IMR-90 (cell line): Measurements from ENCODE around the gene MICAL2. TPM values are rescaled to one million over a fixed set of nuclear protein-coding genes. Genes with fewer than 3 reads are reported as not detected.

Source experiments
- ATAC-seq: fragments of 200-7000 bp; cut with Tn5 transposase; 2 replicates; pipeline ENCODE4 v1.9.1; 2020; ENCODE audit warnings: low read depth, mild to moderate bottlenecking, moderate library complexity
- BruUV-seq: library from RNA; stranded (reverse); fragments of 400-500 nt; replicated peaks from 2 replicates; lab custom pipeline; 2021; lab: Mats Ljungman, UMichigan
- CTCF ChIA-PET: fragments of 300-600 bp; formaldehyde crosslinking; extraction: SDS; loops from one replicate; lab custom pipeline; 2021; ENCODE audit warnings: antibody characterized with exemption; lab: Yijun Ruan, JAX
- POLR2A ChIA-PET: fragments of 300-600 bp; sonication (Branson Sonifier 250); formaldehyde crosslinking; loops from one replicate; lab custom pipeline; 2022; ENCODE audit warnings: antibody characterized with exemption; ENCODE audit not compliant: unreplicated experiment; lab: Charles Lee
- DNase-seq: peaks from one replicate; pipeline ENCODE4 v3.0.0; 2013
- H2AFZ ChIP-seq: replicated peaks from 2 replicates; pipeline ENCODE3; 2013; ENCODE audit warnings: low read length, mild to moderate bottlenecking; ENCODE audit not compliant: poor library complexity
- H2AK5ac ChIP-seq: 2 replicates; pipeline ENCODE4 v1.6.1; 2013; ENCODE audit warnings: low read depth, low read length, inconsistent platforms
- H2AK9ac ChIP-seq: replicated peaks from 2 replicates; pipeline ENCODE3; 2013; ENCODE audit warnings: mild to moderate bottlenecking, low read depth, low read length, moderate library complexity; ENCODE audit not compliant: poor library complexity
- H2BK120ac ChIP-seq: 2 replicates; pipeline ENCODE4 v1.6.1; 2013; ENCODE audit warnings: low read depth, low read length, inconsistent platforms
- H2BK15ac ChIP-seq: 3 replicates; pipeline ENCODE4 v1.6.1; 2013; ENCODE audit warnings: low read depth, low read length, inconsistent platforms
- H2BK20ac ChIP-seq: 2 replicates; pipeline ENCODE4 v1.6.1; 2013; ENCODE audit warnings: low read depth, mild to moderate bottlenecking, inconsistent platforms, low read length, moderate library complexity
- H2BK5ac ChIP-seq: 2 replicates; pipeline ENCODE4 v1.6.1; 2013; ENCODE audit warnings: mild to moderate bottlenecking, low read depth, low read length, inconsistent platforms; ENCODE audit not compliant: poor library complexity, severe bottlenecking
- H3K14ac ChIP-seq: replicated peaks from 2 replicates; pipeline ENCODE4 v1.6.1; 2013; ENCODE audit warnings: low read depth, low read length, inconsistent platforms
- H3K18ac ChIP-seq: 2 replicates; pipeline ENCODE4 v1.6.1; 2013; ENCODE audit warnings: low read depth, low read length, control low read depth
- H3K23ac ChIP-seq: 2 replicates; pipeline ENCODE4 v1.6.1; 2013; ENCODE audit warnings: low read depth, low read length, inconsistent platforms
- H3K27ac ChIP-seq: 2 replicates; pipeline ENCODE4 v1.5.1; 2013; ENCODE audit warnings: mild to moderate bottlenecking, control low read depth, low read length; ENCODE audit not compliant: insufficient read depth
- H3K27me3 ChIP-seq: 2 replicates; pipeline ENCODE4 v1.6.1; 2013; ENCODE audit warnings: low read length; ENCODE audit not compliant: control insufficient read depth, insufficient read depth
- H3K36me3 ChIP-seq: 2 replicates; pipeline ENCODE4 v1.6.1; 2013; ENCODE audit warnings: low read length, mixed read lengths; ENCODE audit not compliant: control insufficient read depth, insufficient read depth
- H3K4ac ChIP-seq: 2 replicates; pipeline ENCODE4 v1.6.1; 2013; ENCODE audit warnings: low read depth, low read length, inconsistent platforms
- H3K4me1 ChIP-seq: 2 replicates; pipeline ENCODE4 v1.6.1; 2013; ENCODE audit warnings: low read length, mixed read lengths; ENCODE audit not compliant: control insufficient read depth, insufficient read depth
- H3K4me2 ChIP-seq: 2 replicates; pipeline ENCODE4 v1.6.1; 2013; ENCODE audit warnings: low read depth, mild to moderate bottlenecking, control low read depth, low read length, moderate library complexity
- H3K4me3 ChIP-seq: 2 replicates; pipeline ENCODE4 v1.5.1; 2013; ENCODE audit warnings: low read depth, mild to moderate bottlenecking, control low read depth, low read length, moderate library complexity; ENCODE audit not compliant: insufficient read depth
- H3K56ac ChIP-seq: 2 replicates; pipeline ENCODE4 v1.6.1; 2013; ENCODE audit warnings: low read length, inconsistent platforms; ENCODE audit not compliant: insufficient read depth; ENCODE audit errors: extremely low read depth
- H3K79me1 ChIP-seq, 2 experiments: 2 replicates each; pipeline ENCODE4 v1.6.1; 2013; ENCODE audit warnings: low read length in 2 of 2, inconsistent platforms in 1 of 2, low read depth in 1 of 2
- H3K9ac ChIP-seq: 2 replicates; pipeline ENCODE4 v1.6.1; 2013; ENCODE audit warnings: low read depth, low read length, control low read depth
- H3K9me1 ChIP-seq: 2 replicates; pipeline ENCODE4 v1.6.1; 2013; ENCODE audit warnings: low read length, inconsistent platforms; ENCODE audit not compliant: insufficient read depth
- H3K9me3 ChIP-seq: 2 replicates; pipeline ENCODE4 v1.6.1; 2013; ENCODE audit warnings: low read length; ENCODE audit not compliant: control insufficient read depth, insufficient read depth
- H4K20me1 ChIP-seq: 2 replicates; pipeline ENCODE4 v1.6.1; 2013; ENCODE audit warnings: low read length, inconsistent platforms; ENCODE audit not compliant: insufficient read depth
- H4K5ac ChIP-seq: 2 replicates; pipeline ENCODE4 v1.6.1; 2013; ENCODE audit warnings: mild to moderate bottlenecking, low read depth, low read length, control low read depth
- H4K8ac ChIP-seq, 2 experiments: 2 replicates each; pipeline ENCODE4 v1.6.1; 2013; ENCODE audit warnings: low read depth in 2 of 2, low read length in 2 of 2, control low read depth in 1 of 2, inconsistent platforms in 1 of 2
- H4K91ac ChIP-seq: 2 replicates; pipeline ENCODE4 v1.6.1; 2013; ENCODE audit warnings: low read depth, low read length, inconsistent platforms; ENCODE audit not compliant: insufficient read depth
- BHLHE40 ChIP-seq: fragments of 150-350 bp; IDR thresholded peaks from 2 replicates; pipeline ENCODE4 v1.6.1; 2016; ENCODE audit warnings: mild to moderate bottlenecking, low read depth, low read length
- CEBPB ChIP-seq: IDR thresholded peaks from 2 replicates; pipeline ENCODE4 v1.6.1; 2012; ENCODE audit warnings: low read depth, low read length, improper control_type of control experiment
- CHD1 ChIP-seq: IDR thresholded peaks from 2 replicates; pipeline ENCODE4 v1.6.1; 2012; ENCODE audit warnings: low read depth, low read length, improper control_type of control experiment
- MAFK ChIP-seq: IDR thresholded peaks from 2 replicates; pipeline ENCODE4 v1.6.1; 2012; ENCODE audit warnings: low read depth, low read length, improper control_type of control experiment
- MAZ ChIP-seq: IDR thresholded peaks from 2 replicates; pipeline ENCODE4 v1.6.1; 2012; ENCODE audit warnings: low read depth, mild to moderate bottlenecking, low read length, improper control_type of control experiment, moderate library complexity, borderline replicate concordance
- MXI1 ChIP-seq: IDR thresholded peaks from 2 replicates; pipeline ENCODE4 v1.6.1; 2012; ENCODE audit warnings: low read depth, mild to moderate bottlenecking, low read length, moderate library complexity, borderline replicate concordance
- NFE2L2 ChIP-seq: fragments of 150-350 bp; IDR thresholded peaks from 2 replicates; pipeline ENCODE4 v1.6.1; 2016; ENCODE audit warnings: low read depth, mild to moderate bottlenecking, low read length
- POLR2A ChIP-seq: IDR thresholded peaks from 2 replicates; pipeline ENCODE4 v1.6.1; 2012; ENCODE audit warnings: mild to moderate bottlenecking, low read depth, low read length
- RCOR1 ChIP-seq: IDR thresholded peaks from 2 replicates; pipeline ENCODE4 v1.6.1; 2012; ENCODE audit warnings: mild to moderate bottlenecking, low read length, improper control_type of control experiment; ENCODE audit not compliant: insufficient replicate concordance
- SMC3 ChIP-seq: fragments of 150-350 bp; IDR thresholded peaks from 2 replicates; pipeline ENCODE4 v1.6.1; 2016; ENCODE audit warnings: low read depth, mild to moderate bottlenecking, antibody characterized with exemption, low read length, moderate library complexity
- WGBS, 2 experiments: methylation state at CpG; one replicate each; pipeline versions ENCODE4 v1.1.5 to v1.1.7; 2013; ENCODE audit warnings: missing lambda C conversion rate in 2 of 2; ENCODE audit not compliant: insufficient read length in 1 of 2; ENCODE audit errors: extremely low coverage in 2 of 2; 5-methylcytosine and 5-hydroxymethylcytosine counted together
- dilution Hi-C: fragments of 300-500 bp; cut with HindIII; formaldehyde crosslinking; loops from one replicate; pipeline ENCODE4 v1.14.3; 2018; ENCODE audit warnings: low sequenced_read_pairs; ENCODE audit not compliant: unreplicated experiment
- in situ Hi-C: fragments of 300-500 bp; cut with MboI; formaldehyde crosslinking; loops from 3 replicates; pipeline ENCODE4 v1.14.3; 2019; ENCODE audit warnings: low sequenced_read_pairs, inconsistent platforms, mixed read lengths
- intact Hi-C: fragments of 100-400 bp; cut with micrococcal nuclease; formaldehyde crosslinking; loops from 2 replicates; pipeline ENCODE4 v1.10.0; 2022
- polyA plus RNA-seq, 3 experiments: library from polyadenylated mRNA; depleted of rRNA; stranded (reverse); fragments of >200 nt; gene quantifications; 2 replicates each; pipeline ENCODE4 v1.2.3, GENCODE V29; 2012; ENCODE audit warnings: low replicate concordance in 1 of 3
- total RNA-seq: library from RNA; depleted of rRNA; stranded (reverse); fragments of >200 nt; gene quantifications from 2 replicates; pipeline ENCODE4 v1.2.3, GENCODE V29; 2012
- TF ChIP-seq, protein P1 (sequence below): fragments of 150-350 bp; IDR thresholded peaks from 2 replicates; pipeline ENCODE4 v1.6.1; 2017; ENCODE audit warnings: mild to moderate bottlenecking, antibody characterized with exemption, low read length, low read depth
- TF ChIP-seq, protein P2 (sequence below): conservative IDR thresholded peaks from 2 replicates; pipeline ENCODE4 v1.5.1; 2012; ENCODE audit warnings: mild to moderate bottlenecking, low read depth, low read length, improper control_type of control experiment

Gene MICAL2
- total and polyA plus RNA-seq, 2 of the 4 experiments (the other 2 are of a cell fraction): 170 to 336 TPM

DNA sequence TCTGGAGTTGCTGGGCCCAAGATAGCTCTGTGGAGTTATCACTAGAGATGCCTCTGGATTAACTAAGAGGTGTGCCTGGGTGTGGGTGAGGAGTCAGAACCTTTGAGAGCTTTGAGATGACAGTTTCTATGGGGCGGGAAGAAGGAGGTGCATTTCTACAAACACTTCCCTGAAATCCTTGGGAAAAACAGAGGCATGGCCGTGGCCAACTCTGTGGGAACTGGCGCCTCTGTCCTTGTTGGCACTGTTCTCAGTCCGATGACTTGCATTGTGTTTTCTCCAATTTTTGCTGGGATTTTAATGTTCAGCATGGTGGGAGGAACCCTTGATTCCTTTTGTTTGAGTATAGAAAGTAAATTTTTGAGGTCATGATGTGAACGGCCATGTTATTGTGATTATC lies 151.2 kb downstream of the MICAL2 start:
- Histone ChIP-seq H3K27ac (no peak overlapping the region), H3K27me3 (no peaks in the 10 kb centered on the region), H4K5ac (no peak overlapping the region), H2AK9ac (no peak overlapping the region), H3K9me3 (no peaks in the 10 kb centered on the region), H3K14ac (no peak overlapping the region), H4K91ac (no peak overlapping the region), H2BK120ac (no peak overlapping the region), H4K8ac (no peak overlapping the region), H2AFZ (no peak overlapping the region), H3K4me3 (no peak overlapping the region), H3K79me1 (peaks cover 16 to 57% of the 10 kb centered on the region in 2 experiments), H4K20me1 (no peaks in the 10 kb centered on the region), H2BK20ac (no peak overlapping the region), H3K4me1 (peaks cover 6% of the 10 kb centered on the region; the same call in 1 of the 2 replicates), H3K23ac (no peak overlapping the region), H3K4ac (no peak overlapping the region), H3K9ac (no peak overlapping the region), H3K36me3 (peaks cover 62% of the 10 kb centered on the region), H3K56ac (no peak overlapping the region), H2AK5ac (no peak overlapping the region), H3K18ac (no peak overlapping the region), H2BK15ac (no peak overlapping the region), H2BK5ac (no peak overlapping the region), H3K4me2 (no peak overlapping the region), H3K9me1 (peaks cover 20% of the 10 kb centered on the region)
- intact Hi-C loops: no loop called here
- ATAC-seq: no peak
- no TSS peak for BruUV-seq
- TF ChIP-seq, protein P1, sequence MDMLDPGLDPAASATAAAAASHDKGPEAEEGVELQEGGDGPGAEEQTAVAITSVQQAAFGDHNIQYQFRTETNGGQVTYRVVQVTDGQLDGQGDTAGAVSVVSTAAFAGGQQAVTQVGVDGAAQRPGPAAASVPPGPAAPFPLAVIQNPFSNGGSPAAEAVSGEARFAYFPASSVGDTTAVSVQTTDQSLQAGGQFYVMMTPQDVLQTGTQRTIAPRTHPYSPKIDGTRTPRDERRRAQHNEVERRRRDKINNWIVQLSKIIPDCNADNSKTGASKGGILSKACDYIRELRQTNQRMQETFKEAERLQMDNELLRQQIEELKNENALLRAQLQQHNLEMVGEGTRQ: no peak
- TF ChIP-seq MXI1 (no peak), CHD1 (no peak), CEBPB (no peak), RCOR1 (no peak), MAZ (no peak), NFE2L2 (no peak), MAFK (no peak), SMC3 (no peak), POLR2A (no peak), BHLHE40 (no peak)
- TF ChIP-seq, protein P2, sequence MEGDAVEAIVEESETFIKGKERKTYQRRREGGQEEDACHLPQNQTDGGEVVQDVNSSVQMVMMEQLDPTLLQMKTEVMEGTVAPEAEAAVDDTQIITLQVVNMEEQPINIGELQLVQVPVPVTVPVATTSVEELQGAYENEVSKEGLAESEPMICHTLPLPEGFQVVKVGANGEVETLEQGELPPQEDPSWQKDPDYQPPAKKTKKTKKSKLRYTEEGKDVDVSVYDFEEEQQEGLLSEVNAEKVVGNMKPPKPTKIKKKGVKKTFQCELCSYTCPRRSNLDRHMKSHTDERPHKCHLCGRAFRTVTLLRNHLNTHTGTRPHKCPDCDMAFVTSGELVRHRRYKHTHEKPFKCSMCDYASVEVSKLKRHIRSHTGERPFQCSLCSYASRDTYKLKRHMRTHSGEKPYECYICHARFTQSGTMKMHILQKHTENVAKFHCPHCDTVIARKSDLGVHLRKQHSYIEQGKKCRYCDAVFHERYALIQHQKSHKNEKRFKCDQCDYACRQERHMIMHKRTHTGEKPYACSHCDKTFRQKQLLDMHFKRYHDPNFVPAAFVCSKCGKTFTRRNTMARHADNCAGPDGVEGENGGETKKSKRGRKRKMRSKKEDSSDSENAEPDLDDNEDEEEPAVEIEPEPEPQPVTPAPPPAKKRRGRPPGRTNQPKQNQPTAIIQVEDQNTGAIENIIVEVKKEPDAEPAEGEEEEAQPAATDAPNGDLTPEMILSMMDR: no peak
- in situ Hi-C loops: loop anchor here (25.0 kb wide), 1 partner anchor 1474 kb away; no protein-coding TSS in a partner anchor
- no CpG with 5 or more reads among the region's 5 CpGs for WGBS, 2 experiments
- POLR2A ChIA-PET: no interaction called here
- dilution Hi-C loops: no loop called here
- CTCF ChIA-PET: no interaction called here
- no peak for DNase-seq
